Stimulated activated naive CD8-positive, alpha-beta T cell treated with anti-CD3 and anti-CD28 coated beads, Interleukin-15, Interleukin-2, amounts not matched to agents 100 ng/mL and 50 ng/mL, for 24 hours (primary cell): ENCODE results near the gene FGF9.

Experiments
- H3K27ac Mint-ChIP-seq: one replicate; pipeline ENCODE4 v1.8.0; 2021; ENCODE audit warnings: mild to moderate bottlenecking, mixed read lengths
- H3K27me3 Mint-ChIP-seq: one replicate; pipeline ENCODE4 v1.8.0; 2021; ENCODE audit warnings: mixed read lengths
- H3K36me3 Mint-ChIP-seq: one replicate; pipeline ENCODE4 v1.8.0; 2021; ENCODE audit warnings: low read depth, mixed read lengths
- H3K4me1 Mint-ChIP-seq: one replicate; pipeline ENCODE4 v1.8.0; 2021; ENCODE audit warnings: low read depth, mixed read lengths
- H3K4me3 Mint-ChIP-seq: one replicate; pipeline ENCODE4 v1.8.0; 2021; ENCODE audit warnings: mild to moderate bottlenecking, mixed read lengths
- H3K9me3 Mint-ChIP-seq: one replicate; pipeline ENCODE4 v1.8.0; 2021; ENCODE audit warnings: mixed read lengths

The FGF9 gene

DNA sequence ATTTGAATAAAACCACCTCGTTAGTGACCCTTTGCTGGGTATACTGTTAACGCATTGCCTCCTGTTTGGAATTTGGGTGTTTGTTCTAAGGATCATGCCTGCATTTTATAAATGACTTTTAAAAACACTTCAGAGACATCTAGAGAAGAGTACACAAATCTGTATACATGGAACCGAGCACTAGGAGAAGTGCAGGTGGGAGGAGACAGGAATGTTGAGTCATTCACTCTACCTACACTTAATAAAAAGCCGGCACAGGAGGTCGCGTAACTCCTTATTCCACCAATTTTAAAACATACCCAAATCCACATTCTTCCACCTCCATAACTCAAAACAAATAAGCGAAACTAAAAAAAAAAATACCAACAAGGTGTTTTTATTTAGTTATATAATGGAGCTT lies 48.6 kb downstream of the FGF9 start:
- Mint-ChIP-seq H3K4me3 (no peak overlapping the region), H3K27ac (no peak overlapping the region), H3K4me1 (no peaks in the 10 kb centered on the region), H3K9me3 (no peaks in the 10 kb centered on the region), H3K36me3 (no peaks in the 10 kb centered on the region), H3K27me3 (peaks cover 20% of the 10 kb centered on the region)

DNA sequence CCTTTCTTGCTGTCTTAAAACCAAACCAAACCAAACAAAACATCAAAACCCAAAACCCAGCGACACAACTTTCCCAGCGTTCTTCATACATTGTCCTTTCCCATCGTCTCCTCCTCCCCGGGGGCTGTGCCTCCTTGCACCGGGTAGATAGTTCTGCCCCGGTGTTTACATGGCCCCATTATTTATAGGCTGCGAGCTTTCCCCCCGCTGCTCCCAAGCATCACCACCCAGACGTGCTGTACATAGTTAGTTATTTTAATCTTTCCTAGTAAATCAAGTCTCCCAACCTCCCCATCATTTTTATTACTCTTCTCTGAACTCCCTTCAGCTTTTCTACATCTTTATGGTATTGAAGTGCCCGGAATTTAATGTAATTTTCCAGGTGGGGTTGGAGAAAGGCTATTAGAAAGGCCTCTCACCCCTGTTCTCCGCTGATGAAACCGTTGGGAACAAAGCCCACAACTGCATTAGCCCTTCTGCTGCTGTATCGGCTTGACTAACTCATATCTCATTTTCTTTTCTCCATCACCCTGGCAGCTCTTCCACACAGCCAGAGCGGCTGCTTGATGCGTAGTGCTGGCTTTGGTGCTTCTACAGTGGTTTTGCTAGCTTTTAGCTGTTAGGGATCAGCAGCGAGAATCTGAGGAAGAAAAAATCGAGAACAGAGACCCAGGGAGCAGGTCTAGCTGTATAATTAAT lies 53.1 kb downstream of the FGF9 start:
- peaks cover 3% of the 10 kb centered on the region for H3K4me1 Mint-ChIP-seq
- H3K27ac Mint-ChIP-seq, result no peak overlapping the region
- peaks cover 5% of the 10 kb centered on the region for H3K9me3 Mint-ChIP-seq
- H3K27me3 Mint-ChIP-seq, result peaks cover 17% of the 10 kb centered on the region
- H3K4me3 Mint-ChIP-seq, result no peak overlapping the region
- no peaks in the 10 kb centered on the region for H3K36me3 Mint-ChIP-seq

DNA sequence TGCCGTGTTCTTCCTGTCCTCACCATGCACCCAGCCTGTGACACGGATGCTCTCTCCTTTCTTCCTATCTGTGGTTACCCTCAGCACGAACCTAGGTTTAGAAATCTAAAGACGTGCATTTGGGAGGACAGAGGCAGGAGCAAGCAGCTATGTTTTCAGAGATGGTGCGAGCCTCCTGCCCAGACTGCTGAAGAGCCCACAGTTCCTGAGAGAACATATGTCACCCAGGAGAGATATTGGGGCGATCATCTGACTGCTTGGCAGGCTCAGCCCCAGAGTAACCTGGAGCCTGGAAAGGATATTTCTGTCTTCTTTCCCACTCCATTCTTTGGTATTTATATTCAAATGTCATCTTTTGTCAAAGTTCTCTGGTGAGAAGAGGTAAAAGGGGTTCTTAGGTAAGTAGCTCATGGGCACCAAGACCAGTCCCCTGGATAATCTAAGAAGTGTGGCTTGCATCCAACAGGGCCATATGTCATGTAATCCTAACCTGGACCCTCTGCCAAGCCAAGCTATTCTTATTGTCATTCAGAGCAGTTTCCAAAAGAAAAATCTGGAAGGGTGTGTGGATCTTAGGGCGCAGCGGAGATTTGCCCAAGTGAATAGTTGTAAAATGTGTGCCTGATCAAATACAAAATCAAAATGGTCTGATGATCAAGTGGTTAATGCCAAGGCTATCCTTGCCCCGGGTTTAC lies 59.5 kb downstream of the FGF9 start:
- no peaks in the 10 kb centered on the region for H3K36me3 Mint-ChIP-seq
- peaks cover 5% of the 10 kb centered on the region for H3K9me3 Mint-ChIP-seq
- H3K27me3 Mint-ChIP-seq, result peaks cover 4% of the 10 kb centered on the region
- peaks cover 3% of the 10 kb centered on the region for H3K4me1 Mint-ChIP-seq
- no peak overlapping the region for H3K27ac Mint-ChIP-seq
- no peak overlapping the region for H3K4me3 Mint-ChIP-seq

DNA sequence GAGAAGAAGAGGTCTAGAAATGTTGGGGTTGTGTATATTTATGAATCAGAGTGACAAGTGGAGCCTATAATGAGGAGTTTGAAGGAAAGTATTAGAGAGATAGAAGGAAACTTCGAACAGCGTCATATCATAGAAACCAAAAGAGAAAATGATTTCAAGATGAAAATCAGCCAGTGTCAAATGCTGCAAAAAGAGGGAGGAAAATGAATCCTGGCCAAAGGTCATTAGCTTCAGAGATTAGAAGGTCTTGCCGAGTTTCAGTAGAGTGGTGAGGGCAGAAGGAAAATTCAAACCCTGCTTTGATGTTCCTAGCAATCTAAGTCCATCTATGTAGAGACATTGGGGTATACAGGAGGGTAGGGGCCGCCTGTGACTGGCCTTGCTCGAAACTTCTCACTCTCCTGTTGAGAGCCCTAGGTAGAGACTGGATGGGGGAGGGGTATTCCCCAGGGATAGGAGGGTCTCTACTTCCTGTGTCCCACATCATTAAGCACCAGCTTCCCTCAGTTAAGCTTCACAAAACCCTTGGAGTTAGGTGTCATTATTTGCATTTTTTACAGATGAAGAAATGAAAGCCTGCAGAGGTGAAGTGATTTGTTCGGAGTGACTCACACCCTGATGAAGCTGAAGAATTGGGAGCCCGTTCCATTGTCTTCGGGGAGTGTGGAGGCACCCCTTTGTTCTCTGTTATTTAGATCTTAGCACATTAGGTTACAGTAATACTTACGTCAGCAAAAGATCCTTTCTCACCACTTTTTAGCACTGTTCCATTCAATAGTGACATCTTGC lies 62.8 kb downstream of the FGF9 start:
- H3K9me3 Mint-ChIP-seq, result no peaks in the 10 kb centered on the region
- no peaks in the 10 kb centered on the region for H3K4me1 Mint-ChIP-seq
- no peaks in the 10 kb centered on the region for H3K36me3 Mint-ChIP-seq
- H3K27me3 Mint-ChIP-seq, result peaks cover 7% of the 10 kb centered on the region
- no peak overlapping the region for H3K4me3 Mint-ChIP-seq
- H3K27ac Mint-ChIP-seq, result no peak overlapping the region

DNA sequence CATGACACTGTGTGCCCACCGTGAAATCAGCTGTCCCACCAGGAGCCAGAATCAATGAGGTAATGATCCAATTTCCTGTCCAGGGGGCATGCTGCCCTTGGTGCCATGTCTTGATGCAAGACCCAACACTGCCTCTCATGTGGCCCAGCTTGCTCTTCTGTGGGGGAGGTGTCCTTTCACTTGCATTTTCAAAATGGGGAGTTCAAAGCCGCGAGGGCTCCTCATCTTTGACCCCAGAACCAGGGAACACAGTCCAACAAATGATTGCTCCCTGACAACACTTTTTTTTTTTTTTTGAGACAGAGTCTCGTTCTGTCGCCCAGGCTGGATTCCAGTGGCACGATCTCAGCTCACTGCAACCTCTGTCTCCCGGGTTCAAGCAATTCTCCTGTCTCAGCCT lies 64.1 kb downstream of the FGF9 start:
- Mint-ChIP-seq H3K36me3 (no peaks in the 10 kb centered on the region), H3K9me3 (no peaks in the 10 kb centered on the region), H3K4me3 (no peak overlapping the region), H3K27ac (no peak overlapping the region), H3K27me3 (peaks cover 12% of the 10 kb centered on the region), H3K4me1 (no peaks in the 10 kb centered on the region)

DNA sequence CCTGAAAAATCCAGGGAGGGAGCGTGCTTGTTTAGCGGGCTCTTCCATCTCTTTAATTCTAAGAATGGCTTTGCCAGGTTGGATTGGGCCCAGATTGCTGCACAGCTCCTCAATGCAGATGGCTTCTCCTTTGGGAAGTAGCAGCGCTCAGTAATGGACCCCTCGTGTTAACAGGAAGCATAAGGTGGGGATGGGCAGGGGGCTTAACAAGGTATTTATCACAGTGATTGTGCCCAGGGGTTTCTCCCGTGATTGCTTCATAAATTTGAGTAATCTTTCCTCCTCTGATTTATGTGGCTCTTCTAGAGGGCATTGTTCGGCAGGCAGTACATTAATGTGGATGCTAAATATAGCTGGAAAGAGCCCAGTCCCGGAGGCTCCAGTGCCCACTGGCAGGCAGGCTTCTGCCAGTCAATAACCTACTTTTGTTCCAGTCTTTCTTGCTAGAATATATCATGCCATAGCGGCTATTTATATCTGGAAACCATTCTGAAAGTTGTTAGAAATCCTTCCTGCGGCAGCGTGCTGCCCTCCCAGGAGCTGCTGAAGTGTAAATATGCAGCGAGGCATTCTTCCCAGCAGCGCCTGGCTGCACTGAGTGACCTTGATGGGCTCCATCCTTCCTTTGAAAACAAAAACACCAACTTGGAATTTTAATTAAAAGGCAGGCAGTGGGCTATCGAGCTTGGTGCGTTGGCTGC lies 65.0 kb downstream of the FGF9 start:
- peaks cover 12% of the 10 kb centered on the region for H3K27me3 Mint-ChIP-seq
- no peaks in the 10 kb centered on the region for H3K9me3 Mint-ChIP-seq
- H3K4me1 Mint-ChIP-seq, result no peaks in the 10 kb centered on the region
- no peak overlapping the region for H3K27ac Mint-ChIP-seq
- H3K4me3 Mint-ChIP-seq, result no peak overlapping the region
- no peaks in the 10 kb centered on the region for H3K36me3 Mint-ChIP-seq

DNA sequence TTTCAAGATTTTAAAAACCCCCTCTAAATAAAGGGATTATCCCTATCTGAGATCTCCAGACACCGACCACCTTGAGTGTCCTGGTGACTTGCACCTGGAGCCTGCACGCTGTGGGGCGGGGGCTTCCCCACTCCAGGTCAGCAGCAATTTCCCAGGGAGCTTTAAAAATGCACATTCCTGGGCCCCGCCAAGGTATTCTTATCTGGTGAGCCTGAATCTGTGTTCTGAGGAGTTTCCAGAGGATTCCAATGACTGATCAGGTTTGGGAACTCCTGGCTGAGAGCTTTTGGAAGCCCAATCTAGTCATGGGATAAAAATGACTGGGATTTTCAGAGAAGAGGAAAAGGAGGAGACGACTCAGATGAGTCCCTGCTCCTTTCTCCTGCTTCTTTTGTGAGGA lies 66.1 kb downstream of the FGF9 start:
- H3K27ac Mint-ChIP-seq, result no peak overlapping the region
- H3K4me3 Mint-ChIP-seq, result no peak overlapping the region
- H3K4me1 Mint-ChIP-seq, result no peaks in the 10 kb centered on the region
- H3K9me3 Mint-ChIP-seq, result no peaks in the 10 kb centered on the region
- peaks cover 12% of the 10 kb centered on the region for H3K27me3 Mint-ChIP-seq
- no peaks in the 10 kb centered on the region for H3K36me3 Mint-ChIP-seq

DNA sequence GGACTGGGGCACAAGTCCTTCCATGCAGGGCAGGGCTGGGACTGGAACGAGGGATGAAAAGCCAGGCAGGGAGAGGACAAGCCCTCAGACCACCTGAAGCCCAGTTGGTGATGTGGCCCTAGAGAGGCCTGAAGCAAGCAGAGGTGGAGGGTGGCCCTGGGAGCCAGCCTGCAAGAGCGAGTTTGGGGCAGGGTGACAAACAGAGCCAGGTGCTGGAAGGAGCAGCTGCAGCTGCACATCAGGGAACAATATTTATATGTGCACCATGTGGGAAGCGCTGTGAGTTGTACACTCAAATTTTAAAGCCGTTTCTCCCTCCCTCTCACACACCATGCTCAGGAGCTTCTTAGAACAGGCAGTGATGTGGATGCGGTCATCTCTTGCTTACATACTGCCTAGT lies 67.8 kb downstream of the FGF9 start:
- no peaks in the 10 kb centered on the region for H3K4me1 Mint-ChIP-seq

DNA sequence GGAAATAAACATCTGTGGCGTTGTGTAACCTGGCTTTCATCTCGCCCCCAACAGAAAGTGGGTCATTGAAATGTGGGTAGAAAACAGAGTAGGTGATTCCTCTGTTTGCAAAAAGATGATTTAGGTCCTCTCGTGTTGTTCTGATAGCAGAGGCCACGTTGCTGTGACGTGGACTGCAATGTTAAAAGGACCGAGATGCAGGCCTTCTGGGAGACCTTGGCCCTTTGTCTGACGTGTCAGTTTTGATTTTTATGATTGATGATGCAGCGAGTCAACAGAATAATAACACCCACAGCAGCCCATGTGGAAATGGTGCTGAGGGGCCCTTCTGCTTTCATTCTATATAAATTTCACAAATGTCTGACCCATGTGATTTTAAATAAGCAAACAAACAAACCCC lies 68.9 kb downstream of the FGF9 start:
- H3K27ac Mint-ChIP-seq, result no peak overlapping the region
- no peaks in the 10 kb centered on the region for H3K9me3 Mint-ChIP-seq
- no peaks in the 10 kb centered on the region for H3K36me3 Mint-ChIP-seq
- no peaks in the 10 kb centered on the region for H3K4me1 Mint-ChIP-seq
- no peak overlapping the region for H3K4me3 Mint-ChIP-seq
- H3K27me3 Mint-ChIP-seq, result peaks cover 8% of the 10 kb centered on the region

More for the DNA sequence above, 67.8 kb downstream of the FGF9 start:
- Mint-ChIP-seq H3K9me3 (no peaks in the 10 kb centered on the region), H3K27me3 (peaks cover 12% of the 10 kb centered on the region), H3K27ac (no peak overlapping the region), H3K36me3 (no peaks in the 10 kb centered on the region), H3K4me3 (no peak overlapping the region)

DNA sequence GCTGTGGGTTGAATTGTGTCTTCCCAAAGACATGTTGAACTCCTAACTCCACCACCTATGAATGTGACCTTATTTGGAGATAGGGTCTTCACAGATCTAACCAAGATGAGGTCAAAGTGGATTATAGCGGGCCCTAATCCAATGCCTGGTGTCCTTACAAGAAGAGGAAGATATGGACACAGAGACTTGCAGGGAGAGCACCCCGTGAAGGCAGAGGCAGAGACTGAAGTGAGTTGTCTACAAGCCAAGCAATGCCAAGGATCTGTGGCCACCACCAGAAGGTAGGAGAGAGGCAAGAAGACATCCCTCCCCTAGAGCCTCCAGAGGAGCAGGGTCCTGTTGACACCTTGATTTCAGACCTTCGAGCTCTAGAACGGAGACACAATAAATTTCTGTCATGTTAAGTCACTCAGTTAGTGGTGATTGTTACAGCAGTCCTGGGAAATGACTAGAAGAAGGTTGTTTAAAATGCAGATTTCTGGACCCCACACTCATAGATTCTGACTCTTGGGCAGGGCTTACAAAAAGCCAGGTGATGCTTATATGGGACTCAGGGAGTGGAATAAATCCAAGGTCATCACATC lies 70.6 kb downstream of the FGF9 start:
- H3K27ac Mint-ChIP-seq, result no peak overlapping the region
- H3K4me3 Mint-ChIP-seq, result no peak overlapping the region
- H3K4me1 Mint-ChIP-seq, result no peaks in the 10 kb centered on the region
- H3K27me3 Mint-ChIP-seq, result peaks cover 13% of the 10 kb centered on the region
- H3K36me3 Mint-ChIP-seq, result no peaks in the 10 kb centered on the region
- no peaks in the 10 kb centered on the region for H3K9me3 Mint-ChIP-seq

DNA sequence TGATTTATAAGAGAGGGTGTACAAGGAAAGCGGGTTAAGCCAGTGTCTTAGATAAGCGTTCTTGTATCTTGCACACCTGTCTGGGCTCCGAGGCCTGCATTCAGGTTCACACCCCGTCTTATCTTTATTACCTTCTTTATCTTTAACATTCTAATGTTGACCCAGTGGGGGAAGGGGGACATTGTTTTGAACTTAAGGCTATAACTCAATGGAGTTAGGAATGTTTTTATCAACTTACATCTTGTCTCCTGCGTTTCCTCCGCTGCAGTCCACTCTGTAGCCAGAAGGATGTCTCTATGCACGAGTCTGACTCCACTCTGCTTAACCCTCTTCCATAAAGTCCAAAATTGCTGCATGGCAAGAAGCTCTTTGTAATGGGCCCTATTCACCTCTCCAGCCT lies 71.2 kb downstream of the FGF9 start:
- Mint-ChIP-seq H3K4me3 (no peak overlapping the region), H3K27me3 (peaks cover 13% of the 10 kb centered on the region), H3K36me3 (no peaks in the 10 kb centered on the region), H3K4me1 (no peaks in the 10 kb centered on the region), H3K9me3 (no peaks in the 10 kb centered on the region), H3K27ac (no peak overlapping the region)

DNA sequence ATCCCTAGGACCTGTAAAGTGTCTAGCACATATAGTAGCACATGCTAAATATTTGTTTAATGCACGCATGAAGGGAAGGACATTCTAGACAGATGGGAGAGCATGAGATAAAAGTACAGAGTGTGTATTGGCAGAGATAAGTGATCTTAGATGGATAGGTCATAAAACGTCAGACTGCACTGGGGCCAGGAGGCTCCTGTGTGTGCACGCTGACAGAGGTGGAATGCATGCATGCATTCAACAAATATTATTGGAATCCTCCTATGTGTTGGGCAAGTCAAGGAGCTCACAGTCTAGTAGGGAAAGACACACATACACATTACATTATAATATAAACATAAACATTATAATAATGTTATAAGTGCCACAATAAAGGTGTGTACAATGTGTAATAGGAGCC lies 73.3 kb downstream of the FGF9 start:
- H3K9me3 Mint-ChIP-seq, result no peaks in the 10 kb centered on the region
- no peaks in the 10 kb centered on the region for H3K4me1 Mint-ChIP-seq
- H3K27ac Mint-ChIP-seq, result no peak overlapping the region
- H3K27me3 Mint-ChIP-seq, result peaks cover 11% of the 10 kb centered on the region
- no peaks in the 10 kb centered on the region for H3K36me3 Mint-ChIP-seq
- no peak overlapping the region for H3K4me3 Mint-ChIP-seq

DNA sequence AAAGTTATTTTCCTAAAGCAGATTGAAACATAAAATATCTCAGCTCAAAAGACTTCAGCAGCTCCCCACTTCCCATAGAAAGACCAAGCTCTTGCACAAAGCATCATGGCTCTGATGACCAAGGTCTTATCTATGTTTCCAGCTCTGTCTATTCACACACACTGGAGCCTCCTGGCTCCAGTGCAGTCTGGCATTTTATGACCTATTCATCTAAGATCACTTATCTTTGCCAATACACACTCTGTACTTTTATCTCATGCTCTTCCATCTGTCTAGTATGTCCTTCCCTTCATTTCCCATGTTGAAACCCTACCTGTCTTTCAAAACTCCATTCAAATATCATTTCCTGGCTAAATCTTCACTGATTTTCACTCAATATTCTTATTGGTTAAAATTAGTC lies 74.4 kb downstream of the FGF9 start:
- peaks cover 14% of the 10 kb centered on the region for H3K27me3 Mint-ChIP-seq
- H3K27ac Mint-ChIP-seq, result no peak overlapping the region
- no peak overlapping the region for H3K4me3 Mint-ChIP-seq
- no peaks in the 10 kb centered on the region for H3K36me3 Mint-ChIP-seq
- H3K4me1 Mint-ChIP-seq, result no peaks in the 10 kb centered on the region
- H3K9me3 Mint-ChIP-seq, result no peaks in the 10 kb centered on the region

DNA sequence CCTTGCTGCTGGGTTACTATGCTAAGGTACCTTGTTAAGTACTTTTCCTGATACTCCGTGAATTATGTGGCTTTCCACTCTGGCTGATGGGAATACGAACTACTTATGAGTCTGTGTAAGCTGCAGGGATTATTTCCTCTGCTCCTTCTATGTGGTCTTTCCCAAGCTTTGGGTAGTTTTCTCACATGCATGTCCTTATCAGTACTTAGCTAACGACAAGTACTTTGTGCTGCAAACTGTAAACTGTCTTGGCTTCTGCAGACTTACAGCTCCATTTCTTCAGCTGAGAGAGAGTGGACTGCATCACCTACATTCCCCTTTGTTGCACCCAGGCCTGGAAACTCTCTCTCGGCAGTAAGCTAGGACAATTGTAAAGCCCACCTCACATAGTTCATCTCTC lies 76.6 kb downstream of the FGF9 start:
- H3K4me1 Mint-ChIP-seq, result no peaks in the 10 kb centered on the region
- no peak overlapping the region for H3K4me3 Mint-ChIP-seq
- H3K27me3 Mint-ChIP-seq, result peaks cover 20% of the 10 kb centered on the region

More for the DNA sequence above, 76.6 kb downstream of the FGF9 start:
- Mint-ChIP-seq H3K27ac (no peak overlapping the region), H3K9me3 (no peaks in the 10 kb centered on the region), H3K36me3 (no peaks in the 10 kb centered on the region)
